ENCODE data around the gene PCNX1. TPM values are rescaled to one million over a fixed set of nuclear protein-coding genes. Genes with fewer than 3 reads are reported as not detected.
"Not testable (repeated sequence)": the region's sequence is repeated elsewhere in the genome, so short reads cannot be mapped to it uniquely, and the experiment has no call there.

The PCNX1 gene
- total RNA-seq: 10 to 100 TPM; 26.4 to 30.8 (median 28.3) TPM

GRCh38 chr14:70907176-70907995, at the start of gene PCNX1:
Gene PCNX1, plus strand, starts transcription at chr14:70907459. Its CDS starts 392 bp downstream, at chr14:70907851.
- peak within 1 kb of the TSS; percentile 91 for H3K4me3 Mint-ChIP-seq
- H3K27me3 Mint-ChIP-seq (ENCODE audit: low read depth): no peaks in the 10 kb centered on the region
- DNase-seq (peak; percentile 86), ATAC-seq (peak; percentile 76 to 82)
- no peaks in the 10 kb centered on the region for H3K9me3 Mint-ChIP-seq
- peaks cover 4% of the 10 kb centered on the region for H3K36me3 Mint-ChIP-seq (ENCODE audit: insufficient read depth)
- H3K4me1 Mint-ChIP-seq (ENCODE audit: low read depth): peaks cover 71% of the 10 kb centered on the region

- Mint-ChIP-seq H3K4me3 (no peak overlapping the region), H3K36me3 (ENCODE audit: insufficient read depth) (no peaks in the 10 kb centered on the region), H3K9me3 (no peaks in the 10 kb centered on the region), H3K27me3 (ENCODE audit: low read depth) (peaks cover 1% of the 10 kb centered on the region), H3K4me1 (ENCODE audit: low read depth) (peaks cover 6% of the 10 kb centered on the region)
- ATAC-seq: no peak
- DNase-seq: no peak
These were observed 49.8 kb upstream of the PCNX1 start for GRCh38 chr14:70857496-70857890.

GRCh38 chr14:70858641-70859040, 48.6 kb upstream of the PCNX1 start:
- H3K36me3 Mint-ChIP-seq (ENCODE audit: insufficient read depth): no peaks in the 10 kb centered on the region
- DNase-seq (no peak), ATAC-seq (no peak)
- H3K4me1 Mint-ChIP-seq (ENCODE audit: low read depth): peaks cover 6% of the 10 kb centered on the region
- no peak overlapping the region for H3K4me3 Mint-ChIP-seq
- H3K27me3 Mint-ChIP-seq (ENCODE audit: low read depth): peaks cover 1% of the 10 kb centered on the region
- H3K9me3 Mint-ChIP-seq: no peaks in the 10 kb centered on the region

GRCh38 chr14:70866992-70867391, 40.3 kb upstream of the PCNX1 start:
- not testable (repeated sequence) for H3K4me1 Mint-ChIP-seq (ENCODE audit: low read depth); H3K27me3 Mint-ChIP-seq (ENCODE audit: low read depth); H3K36me3 Mint-ChIP-seq (ENCODE audit: insufficient read depth); DNase-seq; H3K9me3 Mint-ChIP-seq; H3K4me3 Mint-ChIP-seq; ATAC-seq

- H3K4me3 Mint-ChIP-seq: no peak overlapping the region
- peaks cover 20% of the 10 kb centered on the region for H3K4me1 Mint-ChIP-seq (ENCODE audit: low read depth)
- ATAC-seq (no peak), DNase-seq (no peak)
- H3K27me3 Mint-ChIP-seq (ENCODE audit: low read depth): no peaks in the 10 kb centered on the region
- no peaks in the 10 kb centered on the region for H3K36me3 Mint-ChIP-seq (ENCODE audit: insufficient read depth)
- peaks cover 2% of the 10 kb centered on the region for H3K9me3 Mint-ChIP-seq
These were observed 36.3 kb upstream of the PCNX1 start for GRCh38 chr14:70871001-70871400.

- Mint-ChIP-seq H3K4me3 (peak overlapping the region; percentile 73), H3K9me3 (no peaks in the 10 kb centered on the region), H3K36me3 (ENCODE audit: insufficient read depth) (no peaks in the 10 kb centered on the region), H3K4me1 (ENCODE audit: low read depth) (peaks cover 20% of the 10 kb centered on the region), H3K27me3 (ENCODE audit: low read depth) (no peaks in the 10 kb centered on the region)
- no peak for DNase-seq
- ATAC-seq: peak; percentile 66 to 72
These were observed 35.2 kb upstream of the PCNX1 start for GRCh38 chr14:70871863-70872677.

GRCh38 chr14:70872678-70873020, 34.6 kb upstream of the PCNX1 start:
- ATAC-seq (no peak), DNase-seq (no peak)
- no peaks in the 10 kb centered on the region for H3K36me3 Mint-ChIP-seq (ENCODE audit: insufficient read depth)
- H3K9me3 Mint-ChIP-seq: no peaks in the 10 kb centered on the region
- peaks cover 20% of the 10 kb centered on the region for H3K4me1 Mint-ChIP-seq (ENCODE audit: low read depth)
- peak overlapping the region; percentile 73 for H3K4me3 Mint-ChIP-seq
- H3K27me3 Mint-ChIP-seq (ENCODE audit: low read depth): no peaks in the 10 kb centered on the region

GRCh38 chr14:70873627-70874026, 33.6 kb upstream of the PCNX1 start:
- Mint-ChIP-seq H3K9me3 (no peaks in the 10 kb centered on the region), H3K27me3 (ENCODE audit: low read depth) (no peaks in the 10 kb centered on the region), H3K4me1 (ENCODE audit: low read depth) (peaks cover 20% of the 10 kb centered on the region), H3K4me3 (no peak overlapping the region), H3K36me3 (ENCODE audit: insufficient read depth) (no peaks in the 10 kb centered on the region)
- ATAC-seq: peak in 1 of 2 donors; percentile 14
- DNase-seq: no peak

GRCh38 chr14:70875811-70876460, 31.3 kb upstream of the PCNX1 start:
- not testable (repeated sequence) for DNase-seq; H3K27me3 Mint-ChIP-seq (ENCODE audit: low read depth); H3K9me3 Mint-ChIP-seq; ATAC-seq; H3K36me3 Mint-ChIP-seq (ENCODE audit: insufficient read depth); H3K4me3 Mint-ChIP-seq
- peaks cover 20% of the 10 kb centered on the region for H3K4me1 Mint-ChIP-seq (ENCODE audit: low read depth)

- Mint-ChIP-seq H3K36me3 (ENCODE audit: insufficient read depth) (no peaks in the 10 kb centered on the region), H3K9me3 (no peaks in the 10 kb centered on the region), H3K27me3 (ENCODE audit: low read depth) (no peaks in the 10 kb centered on the region), H3K4me3 (no peak overlapping the region), H3K4me1 (ENCODE audit: low read depth) (peaks cover 27% of the 10 kb centered on the region)
- DNase-seq (no peak), ATAC-seq (no peak)
These were observed 27.8 kb upstream of the PCNX1 start for GRCh38 chr14:70879448-70879847.

- H3K9me3 Mint-ChIP-seq; ATAC-seq; H3K27me3 Mint-ChIP-seq (ENCODE audit: low read depth); H3K36me3 Mint-ChIP-seq (ENCODE audit: insufficient read depth); H3K4me3 Mint-ChIP-seq; DNase-seq: not testable (repeated sequence)
- H3K4me1 Mint-ChIP-seq (ENCODE audit: low read depth): peaks cover 42% of the 10 kb centered on the region
These were observed 26.4 kb upstream of the PCNX1 start for GRCh38 chr14:70880888-70881287.

GRCh38 chr14:70881549-70882177, 25.6 kb upstream of the PCNX1 start:
- Mint-ChIP-seq H3K4me1 (ENCODE audit: low read depth) (peaks cover 49% of the 10 kb centered on the region), H3K36me3 (ENCODE audit: insufficient read depth) (no peaks in the 10 kb centered on the region), H3K4me3 (no peak overlapping the region), H3K27me3 (ENCODE audit: low read depth) (no peaks in the 10 kb centered on the region), H3K9me3 (no peaks in the 10 kb centered on the region)
- no peak for ATAC-seq
- DNase-seq: no peak

- Mint-ChIP-seq H3K27me3 (ENCODE audit: low read depth) (no peaks in the 10 kb centered on the region), H3K4me1 (ENCODE audit: low read depth) (peaks cover 62% of the 10 kb centered on the region), H3K4me3 (no peak overlapping the region), H3K36me3 (ENCODE audit: insufficient read depth) (no peaks in the 10 kb centered on the region), H3K9me3 (no peaks in the 10 kb centered on the region)
- ATAC-seq: peak; percentile 4 to 8
- no peak for DNase-seq
These were observed 24.3 kb upstream of the PCNX1 start for GRCh38 chr14:70882776-70883492.
